Measurements from ENCODE around the gene LUC7L2. TPM values are rescaled to one million over a fixed set of nuclear protein-coding genes. Genes with fewer than 3 reads are reported as not detected.
"Not testable (repeated sequence)": the region's sequence is repeated elsewhere in the genome, so short reads cannot be mapped to it uniquely, and the experiment has no call there.

LUC7L2 gene
- total RNA-seq, 1 donor from 2014 or later, result 45.2 TPM

- ATAC-seq (ENCODE audit: poor library complexity); DNase-seq; intact Hi-C loops (cut with DNase I): not testable (repeated sequence)
Measured at GRCh38 chr7:139463421-139463820, 103.7 kb downstream of the LUC7L2 start.

DNA sequence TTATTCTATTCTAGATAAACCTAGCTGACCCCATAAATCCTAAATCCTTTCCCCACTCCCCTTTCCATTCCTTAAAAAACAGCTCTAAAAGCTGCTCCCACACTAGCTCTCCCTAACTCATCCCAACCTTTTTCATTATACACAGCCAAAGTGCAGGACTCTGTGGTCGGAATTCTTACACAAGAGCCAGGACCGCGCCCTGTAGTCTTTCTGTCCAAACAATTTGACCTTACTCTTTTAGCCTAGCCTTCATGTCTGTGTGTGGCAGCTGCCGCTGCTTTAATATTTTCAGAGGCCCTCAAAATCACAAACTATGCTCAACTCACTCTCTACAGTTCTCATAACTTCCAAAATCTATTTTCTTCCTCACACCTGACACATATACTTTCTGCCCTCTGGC, 104.8 kb downstream of the LUC7L2 start:
- DNase-seq; ATAC-seq (ENCODE audit: poor library complexity); intact Hi-C loops (cut with DNase I): not testable (repeated sequence)

- ATAC-seq (ENCODE audit: poor library complexity); DNase-seq: not testable (repeated sequence)
Measured at GRCh38 chr7:139465072-139465471, 105.4 kb downstream of the LUC7L2 start.

GRCh38 chr7:139467729-139468128, 108.0 kb downstream of the LUC7L2 start:
- ATAC-seq (ENCODE audit: poor library complexity); intact Hi-C loops (cut with DNase I); DNase-seq: not testable (repeated sequence)

More at GRCh38 chr7:139465072-139465471, 105.4 kb downstream of the LUC7L2 start:
- intact Hi-C loops (cut with DNase I), result not testable (repeated sequence)

- ATAC-seq (ENCODE audit: poor library complexity); intact Hi-C loops (cut with DNase I); DNase-seq: not testable (repeated sequence)
Measured at GRCh38 chr7:139468281-139468680, 108.6 kb downstream of the LUC7L2 start.

DNA sequence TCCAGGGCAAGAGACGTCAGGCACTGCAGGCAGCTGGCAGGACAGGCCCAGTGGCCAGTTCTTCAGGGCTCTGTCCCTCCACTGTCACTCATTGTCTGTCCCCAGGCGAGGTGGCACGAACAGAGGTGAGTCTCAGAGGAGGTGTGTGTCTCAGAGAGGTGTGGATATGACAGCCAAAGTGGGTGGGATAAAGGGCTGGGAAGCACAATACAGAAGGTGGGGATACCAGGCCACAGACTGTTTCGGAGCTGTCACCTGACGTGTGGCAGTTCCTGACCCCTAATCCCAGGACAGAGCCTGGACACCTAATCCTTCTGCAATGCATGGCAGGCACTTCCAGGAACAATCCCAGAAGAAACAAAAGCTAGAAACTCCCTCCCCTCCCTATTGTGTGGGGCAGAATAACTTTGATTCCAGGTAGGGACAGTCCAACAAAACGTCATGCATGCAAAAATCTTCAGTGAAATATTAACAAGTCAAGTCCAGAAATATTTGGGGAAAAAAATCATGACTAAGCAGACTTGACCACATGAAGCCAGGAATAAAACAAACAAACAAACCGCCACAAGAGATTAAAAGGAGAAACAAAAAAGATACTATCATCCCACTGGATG, 112.2 kb downstream of the LUC7L2 start:
- ATAC-seq (ENCODE audit: poor library complexity), result no peak
- intact Hi-C loops (cut with DNase I), result no loop called here
- DNase-seq, result no peak

Other genes starting within 250 kb of the LUC7L2 start
- 11.9 TPM for gene UBN2, start 128.7 kb upstream of the LUC7L2 start, total RNA-seq
- 55.3 TPM for gene FMC1, start 18.6 kb upstream of the LUC7L2 start, total RNA-seq
- gene KLRG2, start 123.8 kb downstream of the LUC7L2 start, total RNA-seq, result not detected
- 0.83 TPM for gene CLEC2L, start 163.8 kb downstream of the LUC7L2 start, total RNA-seq